GM12873 (cell line): ENCODE data around the gene THOC6.

Source experiments
- CTCF ChIP-seq: IDR thresholded peaks from 2 replicates; pipeline ENCODE4 v1.5.1; 2012; ENCODE audit warnings: low read depth, mild to moderate bottlenecking, moderate library complexity, low read length, control low read depth; ENCODE audit not compliant: insufficient read depth; ENCODE audit errors: missing control alignments

Gene THOC6

GRCh38 chr16:3012246-3012645, 11.6 kb upstream of the THOC6 start:
- no peak for TF ChIP-seq CTCF

- TF ChIP-seq CTCF: no peak
Measured at GRCh38 chr16:3012828-3013420, 10.9 kb upstream of the THOC6 start, which contains the start of gene CLDN9. CLDN9 (plus strand) TSS chr16:3012923; CDS start chr16:3013363, 440 bp downstream.

- TF ChIP-seq CTCF: no peak
Measured at GRCh38 chr16:3013491-3013951, 10.3 kb upstream of the THOC6 start.

- TF ChIP-seq CTCF: no peak
Measured at GRCh38 chr16:3013998-3014690, 9.7 kb upstream of the THOC6 start.

- no peak for TF ChIP-seq CTCF
Measured at GRCh38 chr16:3014971-3015370, 8.9 kb upstream of the THOC6 start.

- no peak for TF ChIP-seq CTCF
Measured at GRCh38 chr16:3015865-3016521, 7.8 kb upstream of the THOC6 start.

GRCh38 chr16:3017344-3017743, 6.5 kb upstream of the THOC6 start:
- no peak for TF ChIP-seq CTCF
